ES-I3 (cell line): ENCODE measurements around the gene MAPK9.

Experiments used
- H3K36me3 ChIP-seq: 2 replicates; pipeline ENCODE4 v1.6.1; 2013; ENCODE audit warnings: mild to moderate bottlenecking, low read length, control low read depth, moderate library complexity; ENCODE audit not compliant: insufficient read depth
- H3K4me1 ChIP-seq: 2 replicates; pipeline ENCODE4 v1.6.1; 2013; ENCODE audit warnings: mild to moderate bottlenecking, control low read depth, low read length; ENCODE audit not compliant: insufficient read depth
- H3K9ac ChIP-seq: 2 replicates; pipeline ENCODE4 v1.6.1; 2013; ENCODE audit warnings: low read depth, mild to moderate bottlenecking, low read length, moderate library complexity
- H3K9me3 ChIP-seq: 2 replicates; pipeline ENCODE4 v1.6.1; 2013; ENCODE audit warnings: mild to moderate bottlenecking, low read length, moderate library complexity; ENCODE audit not compliant: control insufficient read depth, insufficient read depth

The MAPK9 gene

GRCh38 chr5:180294913-180295555, 3.2 kb upstream of the MAPK9 start:
- H3K4me1 ChIP-seq = peaks cover 6% of the 10 kb centered on the region; the same call in 1 of the 2 replicates
- H3K36me3 ChIP-seq = no peaks in the 10 kb centered on the region
- H3K9ac ChIP-seq = no peak overlapping the region
- no peaks in the 10 kb centered on the region for H3K9me3 ChIP-seq

- H3K9me3 ChIP-seq = no peaks in the 10 kb centered on the region
- no peak overlapping the region for H3K9ac ChIP-seq
- H3K36me3 ChIP-seq = no peaks in the 10 kb centered on the region
- peaks cover 9% of the 10 kb centered on the region for H3K4me1 ChIP-seq
Observed at GRCh38 chr5:180294411-180294810, 2.5 kb upstream of the MAPK9 start.

DNA sequence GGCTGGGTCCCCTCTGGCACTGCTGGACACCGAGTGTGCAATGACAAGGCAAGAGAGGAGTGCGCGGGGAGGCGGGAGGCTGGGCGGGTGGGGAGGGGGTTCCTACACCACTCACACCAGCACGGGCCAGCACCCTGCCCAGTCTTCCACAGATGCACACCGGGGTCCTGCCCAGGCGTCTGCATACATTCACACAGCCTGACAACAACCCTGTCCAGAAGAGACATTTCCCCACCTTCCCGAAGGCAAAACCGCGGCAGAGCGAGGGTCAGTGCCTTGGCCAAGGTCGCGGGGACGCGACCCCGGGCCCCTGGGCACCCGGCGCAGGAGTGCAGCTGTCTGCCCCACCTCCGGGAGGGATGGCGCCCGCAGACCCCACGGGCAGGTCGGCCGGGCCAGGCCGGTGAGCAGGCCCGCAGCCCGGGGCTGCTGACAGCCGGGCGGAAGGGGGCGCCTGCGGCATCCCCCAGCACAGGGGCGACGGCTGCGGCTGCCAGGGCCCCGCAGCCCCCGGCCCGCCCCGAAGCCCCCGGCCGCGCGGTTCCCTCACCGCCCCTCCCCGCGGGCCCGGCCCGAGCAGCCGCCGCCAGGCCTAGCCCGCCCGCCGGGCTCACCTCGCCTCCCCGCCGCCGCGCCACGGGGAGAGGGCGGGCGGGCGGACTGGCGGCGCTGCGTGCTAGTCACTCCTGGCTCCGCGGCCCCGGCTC, 496 bp downstream of the MAPK9 start:
- 0 out of 2 replicates have a peak, but pooled peaks cover 6% of the 10 kb centered on the region for H3K36me3 ChIP-seq
- H3K4me1 ChIP-seq = peaks cover 10% of the 10 kb centered on the region
- H3K9me3 ChIP-seq = no peaks in the 10 kb centered on the region
- H3K9ac ChIP-seq = peak overlapping the region; percentile 59

DNA sequence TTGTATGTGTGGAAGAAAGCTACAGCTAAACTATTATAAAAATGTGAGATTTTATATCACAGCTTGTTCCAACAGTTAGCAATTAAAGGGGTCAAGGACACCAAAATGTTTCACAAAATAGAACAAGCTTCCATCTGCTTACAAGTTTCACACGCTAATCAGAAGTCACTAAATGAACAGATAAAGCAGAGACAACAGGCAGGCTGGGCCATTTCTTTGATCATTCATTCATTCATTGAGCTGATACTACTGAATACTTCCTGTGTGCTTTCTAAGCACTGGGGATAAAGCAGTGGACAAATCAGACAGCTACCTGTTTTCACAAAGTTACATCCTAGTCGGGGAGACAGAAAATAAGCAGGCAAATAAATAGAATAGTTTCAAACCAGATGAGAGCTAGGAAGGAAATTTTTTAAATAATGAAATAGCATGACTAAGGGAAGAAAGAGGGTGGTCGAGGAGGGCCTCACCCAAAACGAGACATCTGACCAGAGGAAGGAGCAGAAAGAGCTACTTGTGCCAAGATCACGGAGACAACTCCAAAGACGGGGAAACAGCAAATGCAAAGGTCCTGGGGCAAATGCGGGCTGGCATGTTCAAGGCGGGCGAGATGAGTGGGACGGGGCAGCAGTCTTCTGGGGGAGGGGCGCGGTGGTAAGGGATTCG, 1.2 kb downstream of the MAPK9 start:
- Histone ChIP-seq H3K9me3 (no peaks in the 10 kb centered on the region), H3K4me1 (peaks cover 7% of the 10 kb centered on the region), H3K36me3 (0 out of 2 replicates have a peak, but pooled peaks cover 6% of the 10 kb centered on the region), H3K9ac (peak overlapping the region; percentile 59; the same call in 1 of the 2 replicates)

DNA sequence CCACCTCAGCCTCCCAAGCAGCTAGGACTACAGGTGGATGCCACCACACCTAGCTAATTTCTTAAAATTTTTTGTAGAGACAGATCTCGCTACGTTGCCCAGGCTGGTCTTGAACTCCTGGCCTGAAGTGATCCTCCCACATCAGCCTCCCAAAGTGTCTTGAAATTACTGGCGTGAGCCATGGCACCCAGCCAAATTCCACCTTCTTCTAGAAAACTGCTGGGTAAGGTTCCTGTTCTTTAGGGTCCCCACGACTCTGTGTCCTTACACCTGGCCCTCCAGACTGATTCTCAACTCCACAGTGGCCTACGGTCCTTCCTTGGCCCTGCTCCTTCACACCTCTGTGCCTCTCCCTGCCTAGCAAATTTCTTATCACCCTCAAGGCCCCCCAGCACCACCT, 1.9 kb downstream of the MAPK9 start:
- Histone ChIP-seq H3K9ac (no peak overlapping the region), H3K9me3 (no peaks in the 10 kb centered on the region)

DNA sequence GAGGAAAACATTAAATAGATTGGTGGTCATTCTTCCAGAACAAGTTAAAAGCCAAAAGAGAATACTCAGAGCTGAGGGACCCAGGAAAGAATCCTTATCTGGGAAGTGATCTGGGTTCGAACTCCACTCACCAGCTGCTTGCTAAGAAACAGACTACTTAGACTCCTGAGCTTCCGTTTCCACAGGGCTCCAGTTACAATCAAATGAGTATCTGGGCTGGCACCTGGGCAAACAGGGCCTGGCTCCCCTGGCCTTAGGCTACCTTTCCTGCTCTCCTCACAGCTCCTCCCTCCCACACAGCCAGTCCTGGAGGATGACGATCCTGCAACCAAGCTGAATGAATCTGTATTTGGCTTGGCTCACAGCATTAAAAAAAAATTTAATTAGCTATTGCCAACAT, 2.5 kb downstream of the MAPK9 start:
- Histone ChIP-seq H3K9me3 (no peaks in the 10 kb centered on the region), H3K9ac (no peak overlapping the region), H3K4me1 (peaks cover 4% of the 10 kb centered on the region; the same call in 1 of the 2 replicates), H3K36me3 (0 out of 2 replicates have a peak, but pooled peaks cover 6% of the 10 kb centered on the region)

More for the DNA sequence above, 1.9 kb downstream of the MAPK9 start:
- Histone ChIP-seq H3K4me1 (peaks cover 4% of the 10 kb centered on the region; the same call in 1 of the 2 replicates), H3K36me3 (0 out of 2 replicates have a peak, but pooled peaks cover 6% of the 10 kb centered on the region)

DNA sequence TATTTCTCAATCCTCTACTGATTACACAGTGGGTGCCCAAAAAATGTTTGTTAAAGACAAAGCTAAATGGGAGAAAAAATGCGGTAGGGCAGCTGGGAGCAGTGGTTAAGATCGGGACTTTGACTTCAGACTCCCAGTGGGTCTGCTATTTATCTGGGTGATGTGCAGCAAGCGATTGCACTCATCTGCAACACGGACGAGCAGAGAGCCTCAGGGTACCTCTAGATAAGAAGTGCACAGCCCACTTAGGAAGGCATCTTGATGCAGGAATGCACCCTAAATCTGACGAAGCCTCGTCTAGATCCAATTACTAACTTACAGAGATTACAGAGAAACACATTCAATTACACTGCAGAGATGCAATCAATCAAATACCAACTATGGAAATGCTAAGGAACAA, 4.0 kb downstream of the MAPK9 start:
- Histone ChIP-seq H3K9ac (no peak overlapping the region), H3K36me3 (0 out of 2 replicates have a peak, but pooled peaks cover 8% of the 10 kb centered on the region), H3K4me1 (peaks cover 4% of the 10 kb centered on the region; the same call in 1 of the 2 replicates), H3K9me3 (no peaks in the 10 kb centered on the region)

- Histone ChIP-seq H3K9ac (no peak overlapping the region), H3K4me1 (peaks cover 4% of the 10 kb centered on the region; the same call in 1 of the 2 replicates), H3K9me3 (no peaks in the 10 kb centered on the region), H3K36me3 (0 out of 2 replicates have a peak, but pooled peaks cover 8% of the 10 kb centered on the region)
Observed at GRCh38 chr5:180287404-180287803, 4.5 kb downstream of the MAPK9 start.

- Histone ChIP-seq H3K36me3 (peaks cover 13% of the 10 kb centered on the region), H3K9ac (no peak overlapping the region)
Observed at GRCh38 chr5:180284149-180284548, 7.7 kb downstream of the MAPK9 start.

GRCh38 chr5:180283026-180283615, 8.8 kb downstream of the MAPK9 start:
- Histone ChIP-seq H3K4me1 (no peaks in the 10 kb centered on the region), H3K36me3 (peaks cover 13% of the 10 kb centered on the region), H3K9me3 (no peaks in the 10 kb centered on the region), H3K9ac (no peak overlapping the region)

More at GRCh38 chr5:180284149-180284548, 7.7 kb downstream of the MAPK9 start:
- Histone ChIP-seq H3K9me3 (no peaks in the 10 kb centered on the region), H3K4me1 (no peaks in the 10 kb centered on the region)

- Histone ChIP-seq H3K36me3 (peaks cover 13% of the 10 kb centered on the region), H3K9ac (no peak overlapping the region), H3K4me1 (no peaks in the 10 kb centered on the region), H3K9me3 (no peaks in the 10 kb centered on the region)
Observed at GRCh38 chr5:180282281-180282680, 9.6 kb downstream of the MAPK9 start.

DNA sequence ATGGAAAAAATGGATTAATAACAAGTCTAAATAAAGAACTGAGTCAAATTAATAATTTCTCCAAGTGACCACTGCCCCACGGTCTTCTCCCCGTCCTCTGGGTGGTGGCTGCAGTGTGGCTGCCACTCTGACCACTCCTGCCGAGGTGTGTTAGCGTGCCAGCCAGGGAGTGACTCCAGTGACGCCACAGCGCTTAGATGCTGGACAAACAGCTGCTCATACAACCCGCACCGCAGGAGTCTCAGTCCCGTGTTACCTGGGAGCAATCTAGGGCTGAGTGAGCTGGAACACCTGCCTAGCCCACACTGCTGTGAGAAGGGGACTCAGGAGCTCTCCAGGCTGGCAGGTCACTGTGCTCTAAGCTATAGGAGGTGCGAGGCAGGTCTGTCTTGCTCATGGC, 10.2 kb downstream of the MAPK9 start:
- Histone ChIP-seq H3K4me1 (no peaks in the 10 kb centered on the region), H3K9me3 (no peaks in the 10 kb centered on the region), H3K9ac (no peak overlapping the region), H3K36me3 (peaks cover 8% of the 10 kb centered on the region)

- peaks cover 31% of the 10 kb centered on the region; the same call in 1 of the 2 replicates for H3K9me3 ChIP-seq
- H3K4me1 ChIP-seq = no peaks in the 10 kb centered on the region
- H3K9ac ChIP-seq = no peak overlapping the region
- H3K36me3 ChIP-seq = peaks cover 9% of the 10 kb centered on the region
Observed at GRCh38 chr5:180274695-180275094, 17.2 kb downstream of the MAPK9 start.

DNA sequence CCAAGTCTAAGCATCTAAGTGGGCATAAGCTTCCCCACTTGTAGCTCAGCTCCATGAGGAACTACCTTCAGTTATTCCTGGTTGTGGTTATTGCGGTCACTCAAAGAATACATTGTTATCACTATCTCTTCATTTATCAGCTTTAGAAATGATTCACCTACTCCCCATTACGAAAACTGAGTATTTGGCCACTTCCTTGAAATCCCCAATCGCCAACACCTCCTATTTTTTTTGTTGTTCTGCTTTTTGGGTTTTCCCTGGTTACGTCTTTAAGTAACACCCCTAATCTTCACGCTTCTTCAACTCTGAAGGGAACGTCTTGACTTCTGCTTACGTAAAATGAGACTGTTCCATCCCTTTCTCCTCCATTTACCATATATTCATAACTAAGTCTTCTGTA, 20.7 kb downstream of the MAPK9 start:
- H3K9me3 ChIP-seq = peaks cover 44% of the 10 kb centered on the region
- H3K36me3 ChIP-seq = peaks cover 16% of the 10 kb centered on the region
- H3K4me1 ChIP-seq = no peaks in the 10 kb centered on the region
- H3K9ac ChIP-seq = no peak overlapping the region
